Right renal pelvis (tissue), 4 donors: ENCODE results near the gene SLC25A31. TPM values are rescaled to one million over a fixed set of nuclear protein-coding genes. Genes with fewer than 3 reads are reported as not detected.

Experiments used
- DNase-seq, 4 donors: peaks; one replicate each; pipeline ENCODE4 v3.0.0-alpha.2; 2013; ENCODE audit warnings: low read depth in 4 of 4, low spot score in 3 of 4, missing footprints in 1 of 4
- polyA plus RNA-seq, 4 donors: library from polyadenylated mRNA; unstranded; fragments of 120-200 nt; gene quantifications; one replicate each; pipeline ENCODE4 v1.2.1, GENCODE V29; 2013; ENCODE audit not compliant: insufficient read length in 4 of 4

The SLC25A31 gene
- polyA plus RNA-seq, 4 donors, result not detected

DNA sequence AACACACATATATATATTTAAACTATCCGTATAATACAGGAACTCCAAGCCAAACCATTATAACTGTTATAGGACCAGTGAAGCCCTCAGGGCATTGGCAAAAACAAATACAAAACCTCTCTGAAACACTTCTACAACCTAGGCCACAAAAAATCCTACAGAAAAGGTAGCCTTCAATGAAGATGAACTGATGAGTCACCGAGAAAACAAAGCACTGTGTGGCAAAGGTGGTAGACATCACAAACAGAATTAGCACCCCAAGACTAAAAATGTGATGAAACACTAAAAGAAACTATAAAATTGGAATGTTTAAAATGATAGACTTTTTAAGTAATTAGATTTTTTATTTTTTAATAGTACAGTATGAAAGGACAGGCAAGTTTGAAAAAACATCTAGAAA is 46.4 kb downstream of the SLC25A31 start:
- DNase-seq, result no peak

DNA sequence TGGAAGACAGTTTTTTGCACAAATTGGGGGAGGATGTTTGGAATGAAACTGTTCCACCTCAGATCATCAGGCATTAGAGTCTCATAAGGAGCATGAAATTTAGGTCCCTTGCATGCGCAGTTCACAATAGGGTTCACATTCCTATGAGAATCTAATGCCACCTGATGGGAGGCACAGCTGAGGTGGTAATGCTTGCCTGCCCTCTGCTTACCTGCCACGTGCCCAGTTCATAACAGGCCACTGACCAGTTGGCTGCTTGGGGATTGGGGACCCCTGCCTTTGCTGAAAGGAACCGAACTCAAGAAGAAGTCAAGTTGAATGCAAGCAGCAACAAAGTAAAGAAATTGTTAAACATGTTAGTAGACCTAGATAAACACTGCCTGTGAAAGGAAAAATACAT is 47.3 kb downstream of the SLC25A31 start:
- DNase-seq, result no peak

DNA sequence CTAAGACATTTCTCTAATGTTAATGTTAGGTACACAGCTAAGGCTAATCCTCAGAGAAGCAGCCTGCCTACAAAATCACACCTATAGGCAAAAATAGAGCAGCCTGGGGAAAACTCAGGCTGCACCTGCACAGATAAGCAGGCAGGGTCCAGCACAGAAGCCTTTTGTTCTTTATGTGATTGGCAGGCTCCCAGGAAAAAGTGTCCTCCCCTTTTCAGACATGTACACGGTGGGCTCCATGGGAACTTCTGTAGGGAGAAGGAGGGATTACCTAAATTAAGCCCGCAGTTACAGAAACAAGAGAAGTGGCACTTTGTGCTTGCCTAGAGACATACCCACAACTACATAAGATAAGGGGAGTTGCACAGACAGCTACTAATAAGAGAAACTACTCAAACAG is 47.9 kb downstream of the SLC25A31 start:
- DNase-seq, result no peak

DNA sequence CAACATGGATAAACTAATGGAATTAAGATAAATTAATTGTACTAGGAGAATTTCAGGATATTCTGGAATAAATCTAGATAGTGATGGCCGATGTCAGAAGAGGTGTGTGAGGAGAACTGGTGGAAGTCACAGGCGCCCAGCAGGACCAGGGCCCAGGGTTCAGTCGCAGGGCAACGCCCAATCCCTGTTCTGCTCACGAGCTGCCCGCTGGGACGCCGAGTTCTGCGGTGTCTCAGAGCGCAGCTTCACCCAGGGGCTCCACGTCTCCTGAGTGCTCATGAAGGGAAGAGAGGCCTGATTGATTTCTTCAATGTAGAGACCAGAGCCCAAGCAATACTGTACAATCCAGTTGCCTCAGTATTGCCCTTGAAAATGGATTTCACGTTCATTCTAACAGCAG is 50.4 kb downstream of the SLC25A31 start:
- no peak for DNase-seq

DNA sequence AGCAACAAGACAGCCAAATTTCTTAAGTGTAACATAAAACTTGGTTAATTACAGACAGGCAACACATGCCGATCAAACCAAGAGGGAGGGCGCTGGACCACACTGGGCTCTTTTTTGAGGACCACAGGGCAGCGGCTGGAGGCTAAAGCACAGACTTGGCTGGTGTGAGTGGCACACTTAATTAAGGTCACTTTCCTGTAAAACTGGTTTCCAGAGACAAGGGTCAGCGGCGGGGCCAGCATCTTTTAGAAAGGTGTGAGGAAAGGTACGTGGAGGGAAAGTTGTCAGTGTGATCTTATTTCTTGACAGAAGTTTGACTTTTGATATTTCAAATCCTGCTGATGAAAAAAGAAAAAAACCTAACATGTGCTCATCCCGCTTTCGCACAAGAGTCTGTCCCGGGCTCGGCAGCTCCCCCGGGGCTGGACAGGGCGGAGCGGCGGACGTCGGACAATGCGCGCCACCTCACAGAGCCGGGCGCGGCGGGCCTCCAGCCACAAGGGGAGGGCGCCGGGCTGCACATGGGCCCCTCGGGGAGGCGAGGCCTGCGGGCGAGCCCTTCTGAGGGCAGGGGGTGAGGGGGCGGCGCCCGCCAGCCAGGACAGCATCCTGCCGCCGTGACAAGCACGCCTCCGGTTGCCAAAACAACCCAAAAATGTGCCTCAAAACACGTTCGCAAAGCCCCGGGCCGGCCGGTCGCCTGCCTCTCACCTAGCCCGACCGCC is 51.3 kb downstream of the SLC25A31 start:
- peak; percentile 12 to 26 (median 13) for DNase-seq

DNA sequence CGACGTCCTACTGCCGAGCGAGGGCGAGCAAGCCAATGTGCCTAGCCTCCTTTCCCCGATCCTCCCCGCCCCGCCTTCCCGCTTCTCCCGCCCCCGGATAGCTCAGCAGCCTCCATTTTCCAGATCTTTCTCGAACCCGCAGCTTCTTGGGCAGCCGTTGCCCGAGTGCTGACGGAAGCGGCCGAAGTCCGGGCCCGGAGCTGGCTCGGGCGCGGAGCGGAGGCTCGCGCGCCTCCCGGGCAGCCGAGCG is 51.8 kb downstream of the SLC25A31 start:
- DNase-seq, result peak in 1 of 4 donors; percentile 75

DNA sequence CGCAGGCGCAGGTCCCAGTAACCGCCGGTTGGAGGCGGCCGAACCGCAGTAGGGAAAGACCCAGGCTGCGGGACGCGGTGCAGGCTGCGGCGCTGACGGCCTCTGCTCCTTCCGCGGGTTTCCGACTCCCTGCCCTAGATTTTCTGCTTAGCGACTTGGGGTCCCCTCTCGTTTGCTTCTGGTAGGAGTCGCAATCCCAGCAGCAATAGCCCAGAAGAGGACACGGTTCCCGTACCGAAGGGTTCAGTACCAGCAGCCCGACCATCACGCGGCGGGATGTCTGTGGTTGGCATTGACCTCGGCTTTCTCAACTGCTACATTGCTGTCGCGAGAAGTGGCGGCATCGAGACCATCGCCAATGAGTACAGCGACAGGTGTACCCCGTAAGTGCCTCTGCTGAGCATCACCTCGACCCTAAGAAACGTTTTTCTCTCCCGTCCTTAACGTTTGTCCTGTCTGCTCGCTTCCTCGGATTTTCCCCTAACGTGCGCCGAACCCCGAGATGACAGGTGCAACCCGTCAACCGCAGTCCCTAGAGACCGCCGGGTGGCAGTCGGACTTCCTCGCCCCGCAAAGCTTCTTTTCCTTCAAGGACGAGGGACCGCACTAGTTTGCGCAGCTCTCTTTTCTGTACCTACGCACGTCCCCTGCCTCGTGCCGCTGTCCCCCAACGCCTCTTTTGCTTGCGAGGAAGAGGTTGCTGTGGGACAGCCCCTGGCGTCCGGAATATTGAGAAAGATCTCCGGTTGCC is 52.2 kb downstream of the SLC25A31 start, which contains the start of gene HSPA4L:
HSPA4L (plus strand) TSS at position 48 of the 751 bp plus-strand sequence; CDS start at position 277, 229 bp downstream.
- DNase-seq, result peak in 3 of 4 donors; percentile 75 to 81 (median 78)

DNA sequence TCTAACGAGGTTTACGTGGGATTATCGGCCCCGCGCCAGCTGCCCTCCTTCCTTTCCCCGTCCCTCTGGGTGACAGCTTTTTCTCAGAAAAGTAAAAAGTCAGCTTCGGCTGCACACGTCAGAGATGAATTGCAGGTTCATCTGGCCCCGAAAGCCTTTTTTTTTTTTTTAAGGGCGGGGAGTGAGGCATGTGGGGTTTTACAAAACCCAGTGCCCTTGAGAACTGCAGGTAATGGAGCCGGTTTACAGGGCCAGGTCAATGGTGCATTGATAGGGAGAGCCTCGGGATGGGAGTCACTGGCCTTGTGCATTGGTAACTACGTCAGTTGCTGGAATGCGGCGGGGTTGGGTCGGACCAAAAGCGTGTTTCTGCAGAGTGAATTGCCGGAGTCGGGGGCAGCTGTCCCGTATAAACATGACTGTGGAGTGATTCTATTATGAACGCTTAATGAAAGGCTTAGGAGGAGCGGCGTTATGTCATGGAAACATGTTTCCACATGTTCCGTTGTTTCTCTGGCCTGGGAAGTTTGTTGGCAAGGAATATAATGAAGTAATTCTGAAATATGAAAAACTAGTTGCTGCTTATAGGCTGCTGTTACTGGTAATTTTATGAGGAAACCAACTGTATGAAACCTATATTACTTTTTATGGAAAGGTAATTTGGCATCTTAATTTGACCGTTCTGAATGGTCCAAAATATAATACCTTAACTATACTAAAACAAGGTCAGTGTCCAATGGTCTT is 53.0 kb downstream of the SLC25A31 start:
- DNase-seq, result peak; percentile 20 to 49 (median 39)

DNA sequence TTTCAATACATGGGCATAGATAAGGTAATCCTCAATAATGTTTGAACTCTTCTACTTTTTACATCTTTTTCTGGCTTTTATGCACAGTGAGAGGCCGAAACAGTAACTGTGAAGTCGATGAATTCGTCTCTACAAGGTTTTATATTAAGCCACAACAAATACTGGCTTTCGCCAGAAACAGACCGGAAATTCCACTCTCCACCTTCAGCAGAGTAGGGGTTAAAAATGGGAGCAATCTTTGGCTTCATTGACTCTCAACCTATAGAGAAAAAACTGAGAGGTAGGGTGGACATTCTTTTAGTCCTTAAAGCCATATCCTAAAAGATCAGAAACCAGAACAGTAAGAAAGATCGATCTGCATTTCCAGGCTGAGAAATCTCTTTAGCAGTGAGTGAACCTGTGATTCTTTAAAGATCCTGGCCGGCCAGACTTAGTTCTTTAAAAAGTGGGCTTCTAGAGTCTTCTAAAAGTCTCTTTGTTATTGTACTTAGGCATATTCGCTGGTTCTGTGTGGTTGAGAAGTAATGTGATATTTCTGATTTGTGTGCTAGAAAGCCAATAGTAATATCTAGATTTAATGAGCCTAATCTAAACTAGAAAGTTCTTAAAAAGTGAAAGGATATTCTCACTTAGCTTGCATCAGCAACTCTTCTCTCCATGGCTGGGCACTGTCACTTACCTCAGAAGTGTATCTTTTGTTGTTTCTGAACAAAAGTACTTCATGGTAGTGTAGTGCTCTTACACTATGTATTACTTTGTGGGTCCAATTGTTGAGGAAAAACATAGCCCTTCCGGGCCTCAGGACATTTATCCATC is 54.0 kb downstream of the SLC25A31 start:
- DNase-seq, result no peak

DNA sequence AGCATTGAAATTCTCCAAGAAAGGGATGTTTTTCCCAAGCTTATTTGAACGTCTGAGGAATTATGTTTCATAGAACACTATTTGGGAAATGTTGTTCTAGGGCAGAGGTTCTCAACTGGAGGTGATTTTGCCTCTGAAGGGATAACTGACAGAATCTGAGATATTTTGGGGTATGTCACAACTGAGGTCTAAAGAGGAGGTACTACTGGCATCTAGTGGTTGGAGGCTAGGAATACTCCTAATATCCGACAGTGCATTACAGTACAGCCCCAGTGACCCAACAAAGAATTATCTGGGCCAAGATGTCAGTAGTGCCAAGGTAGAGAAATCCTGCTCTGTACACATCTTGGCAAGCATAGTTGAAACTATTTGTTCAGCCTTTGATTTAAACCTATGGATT is 58.3 kb downstream of the SLC25A31 start:
- no peak for DNase-seq

DNA sequence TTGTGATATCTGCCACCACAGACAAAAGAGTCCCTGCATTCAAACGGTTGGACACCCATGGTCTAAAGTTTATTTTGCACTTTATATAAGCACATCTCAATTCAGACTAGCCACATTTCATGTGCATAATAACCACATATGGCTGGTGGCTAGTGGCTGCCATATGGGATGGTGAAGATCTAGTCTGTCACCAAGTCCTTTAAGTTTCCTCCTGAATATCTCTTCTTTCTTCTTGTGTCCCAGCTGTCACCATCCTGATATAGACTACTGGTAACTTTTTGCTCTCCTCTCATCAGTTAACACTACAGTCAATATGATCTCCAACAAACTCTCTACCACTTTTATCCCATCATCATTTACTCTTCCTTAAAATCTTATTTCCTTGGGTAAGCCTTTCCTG is 61.2 kb downstream of the SLC25A31 start:
- DNase-seq, result no peak

DNA sequence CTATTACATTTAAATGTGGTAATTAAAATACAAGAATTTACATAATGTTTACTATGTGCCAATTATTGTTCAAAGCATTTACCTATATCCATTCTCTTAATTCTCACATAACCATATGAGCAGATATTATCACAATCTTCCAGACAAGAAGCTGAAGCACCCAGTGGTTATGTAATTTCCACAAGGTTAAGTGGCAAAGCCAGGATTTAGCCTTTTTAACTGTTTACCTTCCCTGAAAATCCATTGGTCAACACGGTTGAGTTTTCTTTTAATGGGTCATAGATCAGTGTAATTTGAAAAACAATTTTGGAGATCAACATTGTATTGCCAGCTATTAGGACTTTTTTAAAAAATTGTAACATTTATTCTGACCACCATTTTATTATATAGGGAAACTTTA is 63.3 kb downstream of the SLC25A31 start:
- no peak for DNase-seq

DNA sequence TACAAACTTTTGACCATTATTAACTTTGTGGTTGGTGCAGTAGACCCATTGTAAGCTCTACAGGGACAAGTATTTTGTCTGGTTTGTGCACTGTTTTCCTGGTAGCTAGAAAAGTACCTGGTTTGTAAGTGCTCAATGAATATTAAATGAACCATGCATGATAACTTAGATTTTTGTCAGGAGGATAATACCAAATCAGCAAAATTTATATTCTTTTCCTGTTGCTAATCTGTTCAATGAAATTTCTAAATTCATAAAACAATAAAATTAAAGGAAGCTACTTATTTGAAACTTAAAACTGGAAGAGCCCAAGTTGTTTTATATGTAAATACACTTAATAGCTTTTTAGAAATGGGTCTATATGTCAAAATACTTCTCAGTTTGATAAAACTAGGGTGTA is 69.5 kb downstream of the SLC25A31 start:
- DNase-seq, result no peak

DNA sequence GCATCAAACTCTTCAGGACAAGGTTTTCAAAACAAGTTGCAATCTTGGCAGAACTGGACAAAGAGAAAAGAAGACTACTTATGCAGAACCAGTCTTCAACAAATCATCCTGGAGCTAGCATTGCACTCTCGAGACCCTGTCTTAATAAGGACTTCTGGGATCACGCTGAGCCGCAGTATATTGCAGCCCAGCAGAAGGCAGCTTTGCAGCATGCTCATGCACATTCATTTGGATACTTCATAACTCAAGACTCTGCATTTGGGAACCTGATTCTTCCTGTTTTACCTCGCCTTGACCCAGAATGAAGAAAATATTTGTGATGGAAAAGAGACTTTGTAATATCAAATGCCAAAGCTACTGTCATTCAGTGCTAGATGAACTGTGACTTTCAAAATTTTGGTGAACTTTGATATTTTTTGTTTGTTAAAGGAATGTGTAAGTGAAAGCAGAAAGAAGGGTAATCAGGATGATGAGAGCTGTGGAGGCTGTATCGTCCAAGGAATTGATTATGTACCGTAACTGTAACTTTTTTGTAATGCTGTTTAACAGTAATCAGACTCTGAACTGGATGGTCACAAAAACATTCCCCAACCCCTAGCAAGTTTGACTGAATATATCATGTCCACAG is 79.1 kb downstream of the SLC25A31 start:
- no peak for DNase-seq

DNA sequence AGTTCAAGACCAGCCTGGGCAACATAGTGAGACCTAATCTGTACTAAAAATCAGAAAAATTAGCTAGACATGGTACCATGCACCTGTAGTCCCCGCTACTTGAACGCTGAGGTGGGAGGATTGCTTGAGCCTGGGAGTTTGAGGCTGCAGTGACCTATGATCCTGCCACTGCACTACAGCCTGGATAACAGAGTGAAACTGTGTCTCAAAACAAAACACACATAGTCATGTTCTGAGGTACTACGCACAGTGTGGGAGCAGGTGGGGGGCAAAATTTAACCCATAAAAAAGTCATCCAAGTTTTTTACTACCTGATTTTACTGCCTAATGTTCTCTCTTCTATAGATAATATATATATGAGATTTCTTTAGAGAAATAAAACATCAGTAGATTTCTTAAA is 80.4 kb downstream of the SLC25A31 start:
- no peak for DNase-seq

DNA sequence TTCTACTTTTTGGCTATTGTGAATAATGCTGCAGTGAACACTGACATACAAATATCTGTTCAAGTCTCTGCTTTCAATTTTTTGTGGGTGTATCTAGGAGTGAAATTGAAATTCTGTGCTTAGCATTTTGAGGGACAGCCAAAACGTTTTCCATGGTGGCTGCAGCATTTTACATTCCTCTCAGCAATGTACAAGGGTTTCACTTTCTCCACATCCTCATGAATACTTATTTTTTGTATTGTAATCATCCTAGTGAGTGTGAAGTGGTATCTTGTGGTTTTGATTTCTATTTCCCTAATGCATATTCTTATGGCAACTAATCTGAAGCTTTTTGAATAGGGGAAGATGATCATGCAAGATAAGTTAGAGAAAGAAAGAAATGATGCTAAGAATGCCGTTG is 92.2 kb downstream of the SLC25A31 start:
- no peak for DNase-seq
